H1 (cell line): ENCODE measurements around the gene MBD4. TPM values are rescaled to one million over a fixed set of nuclear protein-coding genes. Genes with fewer than 3 reads are reported as not detected.

ENCODE experiments used
- CTCF ChIA-PET: fragments of 300-600 bp; sonication (Branson Sonifier 250); formaldehyde crosslinking; loops from one replicate; lab custom pipeline; 2021; ENCODE audit not compliant: partially characterized antibody; lab: Charles Lee
- POLR2A ChIA-PET: fragments of 300-600 bp; sonication (Branson Sonifier 250); formaldehyde crosslinking; loops from one replicate; lab custom pipeline; 2021; ENCODE audit warnings: inconsistent platforms; ENCODE audit not compliant: partially characterized antibody; lab: Charles Lee
- DNase-seq, 2 experiments: peaks; one replicate each; pipeline versions ENCODE4 v3.0.0 to v3.0.0-alpha.2; 2010 to 2022; ENCODE audit warnings: low spot score in 2 of 2, low read depth in 1 of 2, mixed read lengths in 1 of 2
- FAIRE-seq: peaks from 2 replicates; lab custom pipeline; 2011; peaks lifted over from hg19 to GRCh38; lab: Jason Lieb, UNC
- H2AFZ ChIP-seq: 2 replicates; pipeline ENCODE4 v1.8.1; 2012; ENCODE audit warnings: low read length, inconsistent platforms
- H2AK5ac ChIP-seq: 2 replicates; pipeline ENCODE4 v1.6.1; 2013; ENCODE audit warnings: low read depth, low read length
- H2BK120ac ChIP-seq: replicated peaks from 2 replicates; pipeline ENCODE3; 2013; ENCODE audit warnings: low read depth, low read length, inconsistent platforms
- H2BK12ac ChIP-seq: 2 replicates; pipeline ENCODE4 v1.6.1; 2013; ENCODE audit warnings: low read depth, low read length
- H2BK15ac ChIP-seq: 2 replicates; pipeline ENCODE4 v1.6.1; 2013; ENCODE audit warnings: low read length
- H2BK20ac ChIP-seq: 2 replicates; pipeline ENCODE4 v1.6.1; 2013; ENCODE audit warnings: low read length
- H2BK5ac ChIP-seq: 2 replicates; pipeline ENCODE4 v1.6.1; 2013; ENCODE audit warnings: low read depth, low read length
- H3K14ac ChIP-seq: 2 replicates; pipeline ENCODE4 v1.6.1; 2013; ENCODE audit warnings: inconsistent platforms; ENCODE audit not compliant: insufficient read length
- H3K18ac ChIP-seq: 2 replicates; pipeline ENCODE4 v1.6.1; 2013; ENCODE audit warnings: low read length; ENCODE audit errors: extremely low read depth
- H3K23ac ChIP-seq: 2 replicates; pipeline ENCODE4 v1.6.1; 2013; ENCODE audit warnings: inconsistent platforms; ENCODE audit not compliant: insufficient read length
- H3K23me2 ChIP-seq: 2 replicates; pipeline ENCODE4 v1.6.1; 2013; ENCODE audit warnings: low read depth, low read length
- H3K27ac ChIP-seq: 2 replicates; pipeline ENCODE4 v1.6.1; 2011; ENCODE audit warnings: low read depth, low read length, inconsistent platforms
- H3K27me3 ChIP-seq, 4 experiments: replicated peaks in 1 of 4; 1 replicate in 1 of 4; 2 replicates in 3 of 4; pipeline versions ENCODE4 v1.6.1 to v1.8.1; 2011 to 2013; ENCODE audit warnings: low read length in 3 of 4, mild to moderate bottlenecking in 3 of 4, inconsistent platforms in 2 of 4, mixed read lengths in 2 of 4, moderate library complexity in 1 of 4; ENCODE audit not compliant: control insufficient read depth in 3 of 4, insufficient read depth in 3 of 4; ENCODE audit errors: extremely low read depth in 1 of 4
- H3K36me3 ChIP-seq, 4 experiments: 2 replicates each; pipeline versions ENCODE4 v1.6.1 to v1.8.1; 2011 to 2013; ENCODE audit warnings: mild to moderate bottlenecking in 4 of 4, low read length in 3 of 4, moderate library complexity in 2 of 4, control low read depth in 1 of 4, inconsistent platforms in 1 of 4; ENCODE audit not compliant: insufficient read depth in 4 of 4, control insufficient read depth in 2 of 4
- H3K4ac ChIP-seq: replicated peaks from 2 replicates; pipeline ENCODE3; 2013; ENCODE audit warnings: low read length, low read depth, mixed read lengths, inconsistent platforms; ENCODE audit not compliant: insufficient read length
- H3K4me1 ChIP-seq, 4 experiments: replicated peaks in 1 of 4; 1 replicate in 1 of 4; 2 replicates in 3 of 4; pipeline versions ENCODE4 v1.6.1 to v1.8.1; 2011 to 2013; ENCODE audit warnings: low read length in 3 of 4, inconsistent platforms in 2 of 4, mixed read lengths in 1 of 4; ENCODE audit not compliant: insufficient read depth in 4 of 4, control insufficient read depth in 3 of 4
- H3K4me2 ChIP-seq, 2 experiments: 2 replicates each; pipeline versions ENCODE4 v1.6.1 to v1.8.1; 2011 to 2013; ENCODE audit warnings: low read depth in 2 of 2, low read length in 2 of 2, control low read depth in 1 of 2, inconsistent platforms in 1 of 2, mild to moderate bottlenecking in 1 of 2; ENCODE audit not compliant: insufficient read depth in 1 of 2
- H3K4me3 ChIP-seq, 4 experiments: fragments of 200-600, 300-600 bp in 1 of 4; sonication (generic), shearing (Covaris generic), sonication (Bioruptor Twin) in 1 of 4; 2 replicates each; pipeline versions ENCODE4 v1.5.1 to v1.8.1; 2011 to 2016; ENCODE audit warnings: low read length in 4 of 4, low read depth in 3 of 4, control low read depth in 2 of 4, inconsistent platforms in 2 of 4, mild to moderate bottlenecking in 2 of 4, mixed read lengths in 1 of 4, moderate library complexity in 1 of 4; ENCODE audit not compliant: insufficient read depth in 2 of 4; ENCODE audit errors: extremely low read depth in 1 of 4
- H3K56ac ChIP-seq: replicated peaks from 2 replicates; pipeline ENCODE3; 2013; ENCODE audit warnings: low read depth, mild to moderate bottlenecking, mixed read lengths, low read length, inconsistent platforms; ENCODE audit not compliant: insufficient read length
- H3K79me1 ChIP-seq: 2 replicates; pipeline ENCODE4 v1.6.1; 2013; ENCODE audit warnings: low read depth, low read length, control low read depth
- H3K79me2 ChIP-seq, 2 experiments: 2 replicates each; pipeline versions ENCODE4 v1.6.1 to v1.8.1; 2012 to 2013; ENCODE audit warnings: low read length in 2 of 2, mild to moderate bottlenecking in 2 of 2, inconsistent platforms in 1 of 2; ENCODE audit not compliant: insufficient read depth in 2 of 2, control insufficient read depth in 1 of 2
- H3K9ac ChIP-seq, 4 experiments: replicated peaks in 1 of 4; 1 replicate in 1 of 4; 2 replicates in 3 of 4; pipeline versions ENCODE4 v1.6.1 to v1.8.1; 2011 to 2013; ENCODE audit warnings: low read depth in 3 of 4, low read length in 3 of 4, control low read depth in 2 of 4, mild to moderate bottlenecking in 2 of 4, moderate library complexity in 2 of 4, inconsistent platforms in 1 of 4; ENCODE audit errors: extremely low read depth in 1 of 4
- H3K9me3 ChIP-seq, 2 experiments: 2 replicates each; pipeline versions ENCODE4 v1.6.1 to v1.8.1; 2012 to 2013; ENCODE audit warnings: mild to moderate bottlenecking in 2 of 2, moderate library complexity in 2 of 2, control low read depth in 1 of 2, inconsistent platforms in 1 of 2, low read depth in 1 of 2, low read length in 1 of 2, mixed read lengths in 1 of 2; ENCODE audit not compliant: insufficient read depth in 2 of 2
- H4K20me1 ChIP-seq, 2 experiments: replicated peaks in 1 of 2; 2 replicates each; pipeline versions ENCODE3 to v1.8.1; 2011 to 2013; ENCODE audit warnings: inconsistent platforms in 2 of 2, low read length in 2 of 2, mild to moderate bottlenecking in 1 of 2; ENCODE audit not compliant: insufficient read depth in 2 of 2, control insufficient read depth in 1 of 2
- H4K5ac ChIP-seq: 2 replicates; pipeline ENCODE4 v1.6.1; 2013; ENCODE audit warnings: low read length, low read depth, mixed read lengths, inconsistent platforms; ENCODE audit not compliant: insufficient read length
- H4K8ac ChIP-seq: 2 replicates; pipeline ENCODE4 v1.8.0; 2013; ENCODE audit warnings: mild to moderate bottlenecking, moderate library complexity, low read length, inconsistent platforms; ENCODE audit not compliant: insufficient read depth; ENCODE audit errors: extremely low read depth
- H4K91ac ChIP-seq: replicated peaks from 2 replicates; pipeline ENCODE3; 2013; ENCODE audit warnings: low read length, mixed read lengths, inconsistent platforms; ENCODE audit not compliant: insufficient read length
- HDAC2 ChIP-seq, 2 experiments: fragments of 300-600 bp in 1 of 2; sonication (generic) in 1 of 2; IDR thresholded peaks; 2 replicates each; pipeline ENCODE4 v1.6.1; 2011 to 2012; ENCODE audit warnings: low read depth in 2 of 2, low read length in 2 of 2, mild to moderate bottlenecking in 2 of 2, moderate library complexity in 2 of 2, borderline replicate concordance in 1 of 2, inconsistent platforms in 1 of 2
- MAFK ChIP-seq: IDR thresholded peaks from 2 replicates; pipeline ENCODE4 v1.6.1; 2012; ENCODE audit warnings: low read depth, mild to moderate bottlenecking, improper control_type of control experiment, low read length
- WGBS, 2 experiments: shearing (Covaris generic) in 1 of 2; methylation state at CpG; one replicate each; pipeline versions ENCODE4 v1.1.6 to v1.1.7; 2013 to 2015; ENCODE audit warnings: low lambda C conversion rate in 2 of 2, mixed read lengths in 2 of 2, inconsistent platforms in 1 of 2, low coverage in 1 of 2, missing lambda C conversion rate in 1 of 2; ENCODE audit not compliant: insufficient replicate concordance in 2 of 2, insufficient coverage in 1 of 2, insufficient read length in 1 of 2; ENCODE audit errors: extremely low coverage in 1 of 2, missing lambda C conversion rate in 1 of 2; 5-methylcytosine and 5-hydroxymethylcytosine counted together
- polyA plus RNA-seq, 7 experiments: library from polyadenylated mRNA; depleted of rRNA in 3 of 7; stranded (reverse) in 5 of 7; unstranded in 2 of 7; fragments of >200 nt in 5 of 7; fragments of 200-250 nt in 2 of 7; gene quantifications; 1 replicate in 5 of 7; 2 replicates in 1 of 7; 4 replicates in 1 of 7; pipeline versions ENCODE4 v1.2.1 to v1.2.3, GENCODE V29; 2011 to 2013; ENCODE audit warnings: missing spikeins in 2 of 7, mixed read lengths in 2 of 7
- total RNA-seq: library from RNA; stranded (reverse); fragmentation: NEBNext Ultra II Directional; extraction: Animal tissue kit (Norgen Biotek cat#: 25700); gene quantifications from 2 replicates; pipeline ENCODE4 v1.2.1, GENCODE V29; 2021
- TF ChIP-seq, protein P1 (sequence below): IDR thresholded peaks from 2 replicates; pipeline ENCODE4 v1.6.1; 2012; ENCODE audit warnings: inconsistent platforms

MBD4 gene
- total and polyA plus RNA-seq, 2 of the 8 experiments (the other 6 are each of a cell fraction or from before 2014, with no cell fraction given), result 11.2 to 35.8 TPM

DNA sequence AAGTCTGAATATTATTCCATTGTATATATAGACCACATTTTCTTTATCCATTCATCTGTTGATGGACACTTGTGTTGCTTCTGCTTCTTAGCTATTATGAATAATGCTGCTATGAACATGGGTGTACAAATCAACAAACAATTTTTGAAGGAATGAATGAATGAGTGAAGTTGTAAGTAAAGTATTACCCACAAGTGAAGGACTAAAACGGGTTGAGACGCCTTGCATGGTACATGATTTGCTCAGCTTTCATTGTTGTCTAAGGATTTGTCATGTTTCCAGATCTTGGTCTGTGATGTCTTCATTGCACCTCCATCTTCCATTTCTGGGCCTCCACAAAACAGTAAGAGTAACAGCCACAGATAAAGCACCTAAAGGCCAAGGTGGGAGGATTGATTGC lies 20.8 kb upstream of the MBD4 start:
- WGBS, 2 experiments, result 88% methylated on average over 2 of the region's 2 CpGs; no CpG with 5 or more reads in 1 of the 2 experiments
- H3K4ac ChIP-seq, result no peak overlapping the region
- ChIA-PET CTCF (interaction anchor here (0.9 kb wide), 1 partner anchor 120 kb away, joined by 5 read pairs; no protein-coding TSS in a partner anchor), POLR2A (no interaction called here)
- no peak overlapping the region for H3K56ac ChIP-seq
- no peaks in the 10 kb centered on the region for H3K79me1 ChIP-seq
- no peak overlapping the region for H3K23ac ChIP-seq
- TF ChIP-seq HDAC2 (IDR thresholded peaks at IDR 0.05; ENCODE audit: borderline replicate concordance in 1 of 2, low read depth in 2 of 2, low read length in 2 of 2) (no peak), MAFK (no peak)
- TF ChIP-seq, protein P1, sequence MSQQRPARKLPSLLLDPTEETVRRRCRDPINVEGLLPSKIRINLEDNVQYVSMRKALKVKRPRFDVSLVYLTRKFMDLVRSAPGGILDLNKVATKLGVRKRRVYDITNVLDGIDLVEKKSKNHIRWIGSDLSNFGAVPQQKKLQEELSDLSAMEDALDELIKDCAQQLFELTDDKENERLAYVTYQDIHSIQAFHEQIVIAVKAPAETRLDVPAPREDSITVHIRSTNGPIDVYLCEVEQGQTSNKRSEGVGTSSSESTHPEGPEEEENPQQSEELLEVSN, result no peak
- TF ChIP-seq, all 59 proteins: peak for 0
- H3K36me3 ChIP-seq, result peaks cover 0 to 25% (median under 1%) of the 10 kb centered on the region in 4 experiments; a peak in 4 of 8 replicates
- H3K14ac ChIP-seq, result no peak overlapping the region
- no peak overlapping the region for H3K27ac ChIP-seq
- no peak overlapping the region for H3K4me3 ChIP-seq
- no peak overlapping the region for H2BK5ac ChIP-seq
- no peaks in the 10 kb centered on the region for H4K20me1 ChIP-seq
- H2AFZ ChIP-seq, result no peak overlapping the region
- H2BK12ac ChIP-seq, result no peak overlapping the region
- H2BK15ac ChIP-seq, result no peak overlapping the region
- no peak overlapping the region for H3K4me2 ChIP-seq
- no peak overlapping the region for H3K18ac ChIP-seq
- H2BK120ac ChIP-seq, result no peak overlapping the region
- FAIRE-seq (no peak), DNase-seq (no peak)
- H3K23me2 ChIP-seq, result peaks cover 2% of the 10 kb centered on the region; the same call in 1 of the 2 replicates
- H4K5ac ChIP-seq, result no peak overlapping the region
- H3K27me3 ChIP-seq, result no peaks in the 10 kb centered on the region
- no peaks in the 10 kb centered on the region for H3K79me2 ChIP-seq
- H2AK5ac ChIP-seq, result no peak overlapping the region
- H3K9me3 ChIP-seq, result no peaks in the 10 kb centered on the region
- H4K8ac ChIP-seq, result no peak overlapping the region
- H2BK20ac ChIP-seq, result no peak overlapping the region
- no peak overlapping the region for H3K9ac ChIP-seq
- H4K91ac ChIP-seq, result no peak overlapping the region
- no peaks in the 10 kb centered on the region for H3K4me1 ChIP-seq
